Ishikawa (cell line): Measurements from ENCODE around the gene GAB3.

ENCODE experiments used
- NFIC ChIP-seq: IDR thresholded peaks from 2 replicates; pipeline ENCODE4 v1.6.1; 2012
- TAF1 ChIP-seq: IDR thresholded peaks from 2 replicates; pipeline ENCODE4 v1.6.1; 2012; ENCODE audit warnings: low read depth, mild to moderate bottlenecking
- TCF12 ChIP-seq: IDR thresholded peaks from 2 replicates; pipeline ENCODE4 v1.6.1; 2012; ENCODE audit warnings: low read depth
- TF ChIP-seq, protein P1 (sequence below): IDR thresholded peaks from 2 replicates; pipeline ENCODE4 v1.6.1; 2012; ENCODE audit warnings: low read depth, mild to moderate bottlenecking
- TF ChIP-seq, protein P2 (sequence below): IDR thresholded peaks from 2 replicates; pipeline ENCODE4 v1.6.1; 2012

DNA sequence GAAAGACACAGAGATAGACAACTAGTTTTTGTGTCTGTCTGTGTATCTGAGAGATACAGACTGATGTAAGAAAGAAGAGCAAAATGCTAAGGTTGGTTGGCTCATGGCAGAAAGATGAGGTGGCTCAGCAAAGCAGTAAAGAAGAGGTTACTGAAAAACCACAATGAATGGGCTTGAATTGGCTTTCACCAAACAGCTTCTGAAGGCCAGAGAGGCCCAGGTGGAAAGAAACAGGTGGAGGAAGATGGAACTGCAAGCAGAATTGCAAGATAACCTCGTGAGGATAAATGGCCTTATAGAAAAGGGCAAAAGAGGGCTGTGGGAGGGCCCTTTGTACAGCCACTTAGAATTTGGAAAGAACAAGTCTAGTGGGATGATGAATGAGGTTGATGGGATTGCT lies 39.6 kb downstream of the GAB3 start:
- TF ChIP-seq, protein P1, sequence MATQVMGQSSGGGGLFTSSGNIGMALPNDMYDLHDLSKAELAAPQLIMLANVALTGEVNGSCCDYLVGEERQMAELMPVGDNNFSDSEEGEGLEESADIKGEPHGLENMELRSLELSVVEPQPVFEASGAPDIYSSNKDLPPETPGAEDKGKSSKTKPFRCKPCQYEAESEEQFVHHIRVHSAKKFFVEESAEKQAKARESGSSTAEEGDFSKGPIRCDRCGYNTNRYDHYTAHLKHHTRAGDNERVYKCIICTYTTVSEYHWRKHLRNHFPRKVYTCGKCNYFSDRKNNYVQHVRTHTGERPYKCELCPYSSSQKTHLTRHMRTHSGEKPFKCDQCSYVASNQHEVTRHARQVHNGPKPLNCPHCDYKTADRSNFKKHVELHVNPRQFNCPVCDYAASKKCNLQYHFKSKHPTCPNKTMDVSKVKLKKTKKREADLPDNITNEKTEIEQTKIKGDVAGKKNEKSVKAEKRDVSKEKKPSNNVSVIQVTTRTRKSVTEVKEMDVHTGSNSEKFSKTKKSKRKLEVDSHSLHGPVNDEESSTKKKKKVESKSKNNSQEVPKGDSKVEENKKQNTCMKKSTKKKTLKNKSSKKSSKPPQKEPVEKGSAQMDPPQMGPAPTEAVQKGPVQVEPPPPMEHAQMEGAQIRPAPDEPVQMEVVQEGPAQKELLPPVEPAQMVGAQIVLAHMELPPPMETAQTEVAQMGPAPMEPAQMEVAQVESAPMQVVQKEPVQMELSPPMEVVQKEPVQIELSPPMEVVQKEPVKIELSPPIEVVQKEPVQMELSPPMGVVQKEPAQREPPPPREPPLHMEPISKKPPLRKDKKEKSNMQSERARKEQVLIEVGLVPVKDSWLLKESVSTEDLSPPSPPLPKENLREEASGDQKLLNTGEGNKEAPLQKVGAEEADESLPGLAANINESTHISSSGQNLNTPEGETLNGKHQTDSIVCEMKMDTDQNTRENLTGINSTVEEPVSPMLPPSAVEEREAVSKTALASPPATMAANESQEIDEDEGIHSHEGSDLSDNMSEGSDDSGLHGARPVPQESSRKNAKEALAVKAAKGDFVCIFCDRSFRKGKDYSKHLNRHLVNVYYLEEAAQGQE = no peak
- TF ChIP-seq TCF12 (no peak), TAF1 (no peak), NFIC (no peak)
- TF ChIP-seq, protein P2, sequence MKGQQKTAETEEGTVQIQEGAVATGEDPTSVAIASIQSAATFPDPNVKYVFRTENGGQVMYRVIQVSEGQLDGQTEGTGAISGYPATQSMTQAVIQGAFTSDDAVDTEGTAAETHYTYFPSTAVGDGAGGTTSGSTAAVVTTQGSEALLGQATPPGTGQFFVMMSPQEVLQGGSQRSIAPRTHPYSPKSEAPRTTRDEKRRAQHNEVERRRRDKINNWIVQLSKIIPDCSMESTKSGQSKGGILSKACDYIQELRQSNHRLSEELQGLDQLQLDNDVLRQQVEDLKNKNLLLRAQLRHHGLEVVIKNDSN = no peak
